ENCODE results near the gene PRPS1L1. TPM values are rescaled to one million over a fixed set of nuclear protein-coding genes. Genes with fewer than 3 reads are reported as not detected.
A peak's percentile ranks its signal among the peaks of the same experiment; 100 is the strongest.

PRPS1L1 gene
- total RNA-seq, 1 donor from 2014 or later: not detected

- DNase-seq (ENCODE audit: low read depth): no peak
- no peak for TF ChIP-seq CTCF (conservative IDR thresholded peaks at IDR 0.05; ENCODE audit: low read depth, low read length)
- H3K4me3 ChIP-seq (ENCODE audit: low read depth, low read length): no peak overlapping the region
Measured at GRCh38 chr7:17988141-17988540, 39.5 kb downstream of the PRPS1L1 start.

- DNase-seq (ENCODE audit: low read depth): peak; percentile 43
- H3K4me3 ChIP-seq (ENCODE audit: low read depth, low read length): no peak overlapping the region
- no peak for TF ChIP-seq CTCF (conservative IDR thresholded peaks at IDR 0.05; ENCODE audit: low read depth, low read length)
Measured at GRCh38 chr7:17986851-17987250, 40.8 kb downstream of the PRPS1L1 start.

- no peak overlapping the region for H3K4me3 ChIP-seq (ENCODE audit: low read depth, low read length)
- TF ChIP-seq CTCF (conservative IDR thresholded peaks at IDR 0.05; ENCODE audit: low read depth, low read length): peak; percentile 30
- DNase-seq (ENCODE audit: low read depth): no peak
Measured at GRCh38 chr7:17985473-17986239, 42.0 kb downstream of the PRPS1L1 start.

- no peak for TF ChIP-seq CTCF (conservative IDR thresholded peaks at IDR 0.05; ENCODE audit: low read depth, low read length)
- DNase-seq (ENCODE audit: low read depth): no peak
- H3K4me3 ChIP-seq (ENCODE audit: low read depth, low read length): no peak overlapping the region
Measured at GRCh38 chr7:17984288-17984687, 43.4 kb downstream of the PRPS1L1 start.

- DNase-seq (ENCODE audit: low read depth): no peak
- TF ChIP-seq CTCF (conservative IDR thresholded peaks at IDR 0.05; ENCODE audit: low read depth, low read length): no peak
- no peak overlapping the region for H3K4me3 ChIP-seq (ENCODE audit: low read depth, low read length)
Measured at GRCh38 chr7:17983221-17984062, 44.2 kb downstream of the PRPS1L1 start.

- H3K4me3 ChIP-seq (ENCODE audit: low read depth, low read length): no peak overlapping the region
- TF ChIP-seq CTCF (conservative IDR thresholded peaks at IDR 0.05; ENCODE audit: low read depth, low read length): no peak
- DNase-seq (ENCODE audit: low read depth): no peak
Measured at GRCh38 chr7:17976952-17977351, 50.7 kb downstream of the PRPS1L1 start.

Other genes starting within 250 kb of the PRPS1L1 start
- gene SNX13, start 87.4 kb downstream of the PRPS1L1 start, total RNA-seq: 10.8 and 26.0 TPM in 2 replicates